DMS53 treated with DMSO at 0.1 percent for 48 hours (cell line): ENCODE measurements around the gene DPP6.
"Not testable (repeated sequence)": the region's sequence is repeated elsewhere in the genome, so short reads cannot be mapped to it uniquely, and the experiment has no call there.

Experiments used
- DNase-seq: peaks from one replicate; lab custom pipeline; 2025; ENCODE audit not compliant: unreplicated experiment; lab: John Stamatoyannopoulos, UW

Gene DPP6

GRCh38 chr7:154072395-154073181 is 20.4 kb downstream of the DPP6 start:
- DNase-seq, result not testable (repeated sequence)

DNA sequence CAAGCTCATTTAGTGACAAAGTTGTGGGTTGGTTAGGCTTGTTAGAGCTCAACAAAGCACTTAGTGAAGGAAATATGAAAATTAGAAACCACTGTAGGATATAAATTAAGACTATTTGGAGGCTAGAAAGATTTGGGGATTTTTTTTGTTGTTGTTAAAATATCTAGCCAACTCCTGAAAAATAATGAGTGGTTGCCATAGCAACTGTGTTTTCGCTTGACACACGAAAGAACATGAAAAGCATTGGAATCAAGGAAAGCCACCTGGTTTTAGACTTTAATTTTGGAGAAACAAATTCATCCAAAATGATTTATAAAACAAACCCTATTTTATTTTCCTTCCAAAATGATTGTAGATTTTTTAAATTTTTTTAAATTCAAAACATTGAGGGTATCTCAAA is 26.3 kb downstream of the DPP6 start:
- not testable (repeated sequence) for DNase-seq

GRCh38 chr7:154080249-154080648 is 28.1 kb downstream of the DPP6 start:
- DNase-seq, result not testable (repeated sequence)

- not testable (repeated sequence) for DNase-seq
Observed at GRCh38 chr7:154087037-154087725, 35.0 kb downstream of the DPP6 start.

- DNase-seq, result not testable (repeated sequence)
Observed at GRCh38 chr7:154092093-154092492, 39.9 kb downstream of the DPP6 start.

- not testable (repeated sequence) for DNase-seq
Observed at GRCh38 chr7:154095201-154095600, 43.0 kb downstream of the DPP6 start.

- not testable (repeated sequence) for DNase-seq
Observed at GRCh38 chr7:154105063-154105462, 52.9 kb downstream of the DPP6 start.

DNA sequence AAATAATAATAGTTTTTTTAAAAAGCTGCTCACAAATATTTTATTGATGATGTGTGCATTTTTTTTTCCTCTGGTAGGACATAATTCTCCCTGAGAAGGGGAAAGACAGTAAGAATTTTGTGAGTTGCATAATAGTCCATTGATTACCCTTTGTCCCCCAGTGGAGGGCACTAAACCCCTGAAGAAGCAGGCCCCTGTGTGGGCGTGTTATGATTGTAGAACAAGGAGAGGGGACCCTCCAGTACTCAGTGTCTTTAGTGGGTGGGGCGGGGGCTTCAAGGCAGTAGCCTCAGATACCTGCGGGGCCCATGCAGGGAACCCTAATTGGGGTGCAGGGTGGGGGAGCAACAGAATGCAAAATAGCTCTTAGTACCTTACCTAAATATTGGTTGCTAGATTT is 57.4 kb downstream of the DPP6 start:
- not testable (repeated sequence) for DNase-seq

DNA sequence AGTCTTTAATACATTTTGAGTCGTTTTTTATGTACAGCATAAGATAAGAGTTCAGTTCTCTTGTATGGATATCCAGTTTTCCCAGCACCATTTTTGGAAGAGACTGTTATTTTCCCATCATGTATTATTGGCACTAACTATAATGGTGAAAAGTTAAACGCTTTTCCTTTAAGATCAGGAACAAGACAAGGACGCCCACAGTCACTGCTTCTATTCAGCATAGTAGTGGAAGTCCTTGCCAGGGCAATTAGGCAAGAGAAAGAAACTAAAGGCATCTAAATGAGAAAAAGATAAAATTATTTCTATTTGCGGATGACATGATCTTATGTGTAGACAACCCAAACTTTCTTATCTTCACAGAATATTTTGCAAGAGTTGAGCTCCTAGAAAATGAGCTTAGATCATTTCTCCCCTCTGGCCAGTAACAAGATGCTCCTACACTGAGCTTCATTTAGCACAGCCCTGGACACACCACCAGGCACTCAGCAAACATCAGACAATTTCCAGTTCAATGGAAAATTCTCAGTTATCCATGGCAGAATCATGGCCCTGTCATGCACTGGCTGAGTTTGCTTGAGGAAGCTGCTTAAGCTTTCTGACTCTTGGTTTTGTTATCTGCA is 61.6 kb downstream of the DPP6 start:
- DNase-seq, result not testable (repeated sequence)

- DNase-seq, result not testable (repeated sequence)
Observed at GRCh38 chr7:154117411-154118390, 65.5 kb downstream of the DPP6 start.

DNA sequence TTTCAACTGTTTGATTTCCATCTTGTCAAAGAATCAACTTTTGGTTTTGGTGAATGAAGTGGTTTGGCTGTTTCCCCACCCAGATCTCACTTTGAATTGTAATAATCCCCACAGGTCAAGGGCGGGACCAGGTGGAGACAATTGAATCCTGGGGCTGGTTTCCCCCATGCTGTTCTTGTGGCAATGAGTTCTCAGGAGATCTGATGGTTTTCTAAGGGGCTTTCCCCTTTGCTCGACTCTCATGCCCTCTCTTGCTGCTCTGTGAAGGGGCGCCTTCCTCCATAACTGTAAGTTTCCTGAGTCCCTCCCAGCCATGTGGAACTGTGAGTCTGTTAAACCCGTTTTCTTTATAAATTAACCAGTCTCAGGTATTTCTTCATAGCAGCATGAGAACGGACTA is 68.6 kb downstream of the DPP6 start:
- DNase-seq, result not testable (repeated sequence)

DNA sequence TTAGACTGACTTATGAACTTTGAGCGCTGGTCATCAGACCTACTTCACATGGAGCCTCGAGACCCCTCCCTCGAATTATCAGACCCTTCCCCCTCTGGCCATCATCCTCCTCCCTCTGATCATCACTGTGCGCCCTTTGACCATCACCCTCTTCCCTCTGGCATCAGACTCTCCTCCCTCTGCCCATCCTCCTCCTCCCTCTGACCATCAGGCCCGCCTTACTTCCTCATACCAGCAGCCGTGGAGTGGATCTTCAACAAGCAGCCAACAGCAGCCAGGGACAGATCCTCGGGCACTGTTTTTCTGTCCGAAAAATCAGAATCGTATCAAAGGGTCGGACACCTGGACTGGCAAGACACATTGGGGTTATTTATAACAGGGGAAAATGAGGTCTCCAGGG is 70.5 kb downstream of the DPP6 start:
- DNase-seq, result not testable (repeated sequence)

DNA sequence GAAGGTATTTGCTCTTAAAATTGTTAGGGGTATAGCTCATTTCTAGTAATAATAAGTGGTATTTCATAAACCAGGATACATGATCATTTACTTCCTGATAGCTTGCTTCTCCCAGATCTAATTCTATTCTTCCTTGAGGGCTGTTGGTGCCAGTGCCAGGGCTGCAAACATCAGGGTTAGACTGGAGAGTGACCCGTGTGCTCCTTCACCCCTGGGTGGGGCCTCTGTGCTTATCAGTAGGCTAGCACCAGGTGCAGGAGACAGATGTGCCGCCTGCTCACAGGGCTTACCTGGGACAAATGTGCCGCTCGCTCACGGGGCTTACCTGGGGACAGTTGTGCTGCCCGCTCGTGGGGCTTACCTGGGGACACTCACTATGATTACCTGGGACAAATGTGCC is 71.2 kb downstream of the DPP6 start:
- not testable (repeated sequence) for DNase-seq

GRCh38 chr7:154129142-154129541 is 76.9 kb downstream of the DPP6 start:
- not testable (repeated sequence) for DNase-seq

- DNase-seq, result not testable (repeated sequence)
Observed at GRCh38 chr7:154132617-154133016, 80.4 kb downstream of the DPP6 start.

- DNase-seq, result not testable (repeated sequence)
Observed at GRCh38 chr7:154133703-154134277, 81.6 kb downstream of the DPP6 start.

DNA sequence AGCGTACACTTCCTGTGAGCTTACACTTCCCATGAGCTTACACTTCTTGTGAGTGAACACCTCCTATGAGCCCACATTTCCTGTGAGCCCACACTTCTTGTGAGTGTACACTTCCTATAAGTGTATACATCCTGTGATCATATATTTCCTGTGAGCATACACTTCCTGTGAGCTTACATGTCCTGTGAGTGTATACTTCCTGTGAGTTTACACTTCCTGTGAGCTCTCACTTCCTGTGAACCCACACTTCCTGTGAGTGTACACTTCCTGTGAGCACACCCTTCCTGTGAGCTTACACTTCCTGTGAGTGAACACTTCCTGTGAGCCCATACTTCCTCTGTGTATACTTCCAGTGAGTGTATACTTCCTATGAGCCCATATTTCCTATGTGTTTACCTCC is 82.5 kb downstream of the DPP6 start:
- not testable (repeated sequence) for DNase-seq

DNA sequence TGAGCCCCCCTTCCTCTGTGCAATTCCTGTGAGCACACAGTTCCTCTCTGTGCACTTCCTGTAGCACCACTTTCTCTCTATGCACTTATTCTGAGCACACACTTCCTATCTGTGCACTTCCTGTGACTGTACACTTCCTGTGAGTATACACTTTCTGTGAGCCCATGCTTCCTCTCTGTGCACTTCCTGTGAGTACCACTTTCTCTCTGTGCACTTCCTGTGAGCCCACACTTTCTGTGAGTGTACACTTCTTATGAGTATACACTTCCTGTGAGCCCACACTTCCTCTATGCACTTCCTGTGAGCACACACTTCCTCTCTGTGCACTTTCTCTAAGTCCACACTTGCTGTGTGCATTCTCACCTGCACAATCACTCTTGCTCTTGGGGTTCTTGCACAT is 83.4 kb downstream of the DPP6 start:
- DNase-seq, result not testable (repeated sequence)

DNA sequence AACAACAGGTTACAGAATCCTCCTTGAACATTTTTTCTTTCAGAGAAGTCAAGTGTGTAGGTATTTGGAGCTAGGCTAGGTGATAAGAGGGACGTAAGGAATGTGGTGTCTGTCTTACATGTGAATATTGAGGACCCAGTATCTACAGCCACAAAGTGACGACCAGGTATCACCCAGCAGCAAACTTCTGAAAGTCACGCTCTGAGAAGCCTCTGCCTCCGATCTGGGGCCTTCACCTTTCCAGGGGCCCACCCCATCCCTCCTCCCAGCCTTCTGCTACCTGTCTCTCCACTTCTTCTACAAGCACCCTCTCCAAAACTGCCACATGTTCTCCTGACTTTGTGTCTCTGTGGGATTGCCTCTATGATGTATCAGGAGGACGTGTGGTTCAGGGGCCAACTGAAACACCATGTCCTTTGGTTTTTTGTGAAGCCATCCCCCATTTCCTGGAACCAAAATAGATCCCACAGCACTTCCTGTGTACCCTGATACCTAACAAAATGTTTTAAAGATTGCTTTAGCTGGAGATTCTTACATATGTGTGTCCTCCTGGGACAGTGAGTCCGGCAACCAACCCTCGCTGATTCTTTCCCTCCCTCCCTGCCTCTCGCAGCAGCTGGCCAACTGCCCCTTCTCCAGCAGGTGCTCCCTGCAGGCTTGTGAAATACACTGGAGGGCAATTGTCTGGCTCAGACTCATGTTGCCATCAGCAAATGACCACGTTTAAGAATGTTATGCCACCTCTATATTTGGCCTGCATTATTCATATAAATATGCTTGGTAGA is 93.9 kb downstream of the DPP6 start:
- not testable (repeated sequence) for DNase-seq

DNA sequence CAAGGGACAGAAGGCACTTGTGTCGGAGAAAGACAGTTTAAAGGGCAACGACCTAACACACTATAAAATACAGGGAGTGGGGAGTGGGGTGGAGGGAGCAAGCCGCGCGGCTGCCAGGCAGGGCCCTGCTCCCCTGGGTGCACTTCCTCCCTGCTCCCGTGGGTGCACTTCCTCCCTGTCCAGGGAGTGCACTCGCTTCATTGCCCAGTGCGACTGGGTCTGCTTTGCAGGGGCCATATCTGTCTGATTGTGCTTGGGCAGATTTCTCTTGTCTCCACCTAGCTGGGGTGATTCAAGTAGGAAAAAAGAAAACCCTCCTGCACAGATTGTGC is 94.5 kb downstream of the DPP6 start:
- DNase-seq, result not testable (repeated sequence)
